GM12878 (cell line): Measurements from ENCODE around the gene C1QTNF8. TPM values are rescaled to one million over a fixed set of nuclear protein-coding genes. Genes with fewer than 3 reads are reported as not detected.

Source experiments
- ATAC-seq: fragments of 200-7000 bp; cut with Tn5 transposase; 3 replicates; pipeline ENCODE4 v1.9.1; 2020; ENCODE audit warnings: mild to moderate bottlenecking, moderate library complexity
- BruUV-seq: library from RNA; stranded (reverse); fragments of 400-500 nt; replicated peaks from 2 replicates; lab custom pipeline; 2021; lab: Mats Ljungman, UMichigan
- CTCF ChIA-PET: fragments of 300-600 bp; sonication (Branson Sonifier 250); formaldehyde crosslinking; extraction: SDS; loops from one replicate; lab custom pipeline; 2021; ENCODE audit warnings: inconsistent platforms; lab: Yijun Ruan, JAX
- POLR2A ChIA-PET: fragments of 350-600 bp; formaldehyde crosslinking; extraction: SDS; loops from one replicate; lab custom pipeline; 2021; ENCODE audit warnings: inconsistent platforms; lab: Charles Lee
- RAD21 ChIA-PET: fragments of 300-600 bp; sonication (Branson Sonifier 250); formaldehyde crosslinking; loops from one replicate; lab custom pipeline; 2023; ENCODE audit warnings: antibody characterized with exemption; ENCODE audit not compliant: unreplicated experiment; lab: Charles Lee
- SMC1A ChIA-PET: fragments of 300-600 bp; sonication (Branson Sonifier 250); formaldehyde crosslinking; loops from one replicate; lab custom pipeline; 2023; ENCODE audit not compliant: unreplicated experiment, uncharacterized antibody; lab: Charles Lee
- DNase-seq: peaks from one replicate; pipeline ENCODE4 v3.0.0-alpha.2; 2011; ENCODE audit warnings: low read depth, low spot score
- FAIRE-seq: peaks from 3 replicates; lab custom pipeline; 2011; peaks lifted over from hg19 to GRCh38; lab: Jason Lieb, UNC
- H2AFZ ChIP-seq: 2 replicates; pipeline ENCODE4 v1.6.0; 2011; ENCODE audit warnings: low read depth, low read length, control low read depth; ENCODE audit not compliant: control insufficient read depth
- H3K27ac ChIP-seq: 2 replicates; pipeline ENCODE4 v1.5.1; 2011; ENCODE audit warnings: control low read depth; ENCODE audit not compliant: control insufficient read depth, insufficient read depth
- H3K27me3 ChIP-seq, 2 experiments: replicated peaks in 1 of 2; 2 replicates each; pipeline versions ENCODE4 v1.6.0 to v1.6.1; 2011; ENCODE audit warnings: low read length in 1 of 2; ENCODE audit not compliant: control insufficient read depth in 2 of 2, insufficient read depth in 2 of 2
- H3K36me3 ChIP-seq, 2 experiments: 2 replicates each; pipeline ENCODE4 v1.5.1; 2011; ENCODE audit warnings: low read length in 1 of 2; ENCODE audit not compliant: control insufficient read depth in 2 of 2, insufficient read depth in 2 of 2
- H3K4me1 ChIP-seq: 2 replicates; pipeline ENCODE4 v1.6.1; 2011; ENCODE audit warnings: mild to moderate bottlenecking, low read length, moderate library complexity, mixed read lengths; ENCODE audit not compliant: control insufficient read depth, insufficient read depth
- H3K4me2 ChIP-seq: 2 replicates; pipeline ENCODE4 v1.6.0; 2011; ENCODE audit warnings: control low read depth; ENCODE audit not compliant: control insufficient read depth, insufficient read depth
- H3K4me3 ChIP-seq: fragments of 200-600 bp; sonication (generic); 2 replicates; pipeline ENCODE4 v1.5.1; 2016
- H3K79me2 ChIP-seq: 2 replicates; pipeline ENCODE4 v1.6.0; 2011; ENCODE audit warnings: low read length; ENCODE audit not compliant: control insufficient read depth, insufficient read depth
- H3K9ac ChIP-seq: 2 replicates; pipeline ENCODE4 v1.8.0; 2011; ENCODE audit warnings: low read length, control low read depth, mixed read lengths; ENCODE audit not compliant: control insufficient read depth, insufficient read depth
- H3K9me3 ChIP-seq: replicated peaks from 3 replicates; pipeline ENCODE4 v1.5.1; 2011; ENCODE audit warnings: mild to moderate bottlenecking, low read length; ENCODE audit not compliant: control insufficient read depth, insufficient read depth
- H4K20me1 ChIP-seq: 2 replicates; pipeline ENCODE4 v1.6.0; 2011; ENCODE audit not compliant: control insufficient read depth, insufficient read depth
- CHD4 ChIP-seq: fragments of 200-600 bp; sonication (generic); IDR thresholded peaks from 2 replicates; pipeline ENCODE4 v1.6.1; 2016; ENCODE audit warnings: mild to moderate bottlenecking
- KAT2A ChIP-seq: conservative IDR thresholded peaks from 2 replicates; pipeline ENCODE4 v1.6.1; 2011; ENCODE audit warnings: low read depth, low read length; ENCODE audit not compliant: control insufficient read depth
- NFYA ChIP-seq: IDR thresholded peaks from 2 replicates; pipeline ENCODE4 v1.6.1; 2011; ENCODE audit warnings: low read depth, mild to moderate bottlenecking, low read length, improper control_type of control experiment, borderline replicate concordance
- PAX5 ChIP-seq: IDR thresholded peaks from 2 replicates; pipeline ENCODE4 v1.6.1; 2011; ENCODE audit warnings: low read depth, low read length, borderline replicate concordance
- PAX8 ChIP-seq: fragments of 450-650 bp; IDR thresholded peaks from 2 replicates; pipeline ENCODE4 v1.6.1; 2017; ENCODE audit warnings: mild to moderate bottlenecking, moderate library complexity
- POU2F2 ChIP-seq: IDR thresholded peaks from 3 replicates; pipeline ENCODE4 v1.6.1; 2011; ENCODE audit warnings: low read depth, mild to moderate bottlenecking, low read length, borderline replicate concordance
- RCOR1 ChIP-seq: conservative IDR thresholded peaks from 2 replicates; pipeline ENCODE4 v1.6.1; 2012; ENCODE audit warnings: low read depth, low read length, improper control_type of control experiment
- REST ChIP-seq: IDR thresholded peaks from 2 replicates; pipeline ENCODE4 v1.6.1; 2012; ENCODE audit warnings: mild to moderate bottlenecking, low read depth, low read length
- WGBS: methylation state at CpG from one replicate; pipeline ENCODE4 v1.1.6; 2016; ENCODE audit warnings: low lambda C conversion rate; ENCODE audit not compliant: insufficient replicate concordance, insufficient coverage; ENCODE audit errors: missing lambda C conversion rate; 5-methylcytosine and 5-hydroxymethylcytosine counted together
- in situ Hi-C: fragments of 300-500 bp; cut with MboI; formaldehyde crosslinking; loops from 9 replicates; pipeline ENCODE4 v1.14.3; 2018; ENCODE audit warnings: mixed read lengths
- intact Hi-C: fragments of 100-400 bp; cut with micrococcal nuclease; formaldehyde crosslinking; loops from one replicate; pipeline ENCODE4 v1.14.2; 2022; ENCODE audit not compliant: unreplicated experiment
- polyA plus RNA-seq, 11 experiments: library from polyadenylated mRNA; depleted of rRNA in 4 of 11; unstranded in 6 of 11; stranded (reverse) in 5 of 11; fragments of >200 nt; fragmentation: Nextera tagmentation in 4 of 11; fragmentation: Illumina TruSeq in 1 of 11; extraction: Ambion mirVana in 4 of 11; extraction: Trizol in 1 of 11; gene quantifications; 1 replicate in 1 of 11; 2 replicates in 10 of 11; pipeline versions ENCODE4 v1.2.1 to v1.2.3, GENCODE V29; 2011 to 2016; ENCODE audit warnings: inconsistent platforms in 2 of 11, missing spikeins in 2 of 11, low read depth in 1 of 11
- total RNA-seq, 4 experiments: library from RNA; depleted of rRNA in 3 of 4; stranded (reverse); fragments of >200 nt in 3 of 4; fragmentation: Illumina TruSeq in 1 of 4; extraction: Trizol in 1 of 4; gene quantifications; 2 replicates each; pipeline versions ENCODE4 v1.2.1 to v1.2.3, GENCODE V29; 2013 to 2021
- TF ChIP-seq, protein P1 (sequence below): fragments of 450-650 bp; IDR thresholded peaks from 2 replicates; pipeline ENCODE4 v1.6.1; 2014; ENCODE audit warnings: mild to moderate bottlenecking
- TF ChIP-seq, protein P2 (sequence below): fragments of 450-650 bp; formaldehyde crosslinking; IDR thresholded peaks from 2 replicates; pipeline ENCODE4 v1.4.0; 2020; ENCODE audit warnings: mild to moderate bottlenecking, moderate library complexity

Gene C1QTNF8
- total and polyA plus RNA-seq, 10 of the 15 experiments (the other 5 are each of a cell fraction or from before 2014, with no cell fraction given): not detected

GRCh38 chr16:1042866-1043265 lies 53.2 kb downstream of the C1QTNF8 start:
- no TSS peak for BruUV-seq
- no peak overlapping the region for H3K4me3 ChIP-seq
- H3K79me2 ChIP-seq: no peaks in the 10 kb centered on the region
- SMC1A ChIA-PET: no interaction called here
- no peak for TF ChIP-seq CHD4
- no peak for TF ChIP-seq RCOR1
- TF ChIP-seq REST: no peak
- TF ChIP-seq, protein P1, sequence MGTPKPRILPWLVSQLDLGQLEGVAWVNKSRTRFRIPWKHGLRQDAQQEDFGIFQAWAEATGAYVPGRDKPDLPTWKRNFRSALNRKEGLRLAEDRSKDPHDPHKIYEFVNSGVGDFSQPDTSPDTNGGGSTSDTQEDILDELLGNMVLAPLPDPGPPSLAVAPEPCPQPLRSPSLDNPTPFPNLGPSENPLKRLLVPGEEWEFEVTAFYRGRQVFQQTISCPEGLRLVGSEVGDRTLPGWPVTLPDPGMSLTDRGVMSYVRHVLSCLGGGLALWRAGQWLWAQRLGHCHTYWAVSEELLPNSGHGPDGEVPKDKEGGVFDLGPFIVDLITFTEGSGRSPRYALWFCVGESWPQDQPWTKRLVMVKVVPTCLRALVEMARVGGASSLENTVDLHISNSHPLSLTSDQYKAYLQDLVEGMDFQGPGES: no peak
- TF ChIP-seq NFYA: no peak
- TF ChIP-seq POU2F2: no peak
- TF ChIP-seq, protein P2, sequence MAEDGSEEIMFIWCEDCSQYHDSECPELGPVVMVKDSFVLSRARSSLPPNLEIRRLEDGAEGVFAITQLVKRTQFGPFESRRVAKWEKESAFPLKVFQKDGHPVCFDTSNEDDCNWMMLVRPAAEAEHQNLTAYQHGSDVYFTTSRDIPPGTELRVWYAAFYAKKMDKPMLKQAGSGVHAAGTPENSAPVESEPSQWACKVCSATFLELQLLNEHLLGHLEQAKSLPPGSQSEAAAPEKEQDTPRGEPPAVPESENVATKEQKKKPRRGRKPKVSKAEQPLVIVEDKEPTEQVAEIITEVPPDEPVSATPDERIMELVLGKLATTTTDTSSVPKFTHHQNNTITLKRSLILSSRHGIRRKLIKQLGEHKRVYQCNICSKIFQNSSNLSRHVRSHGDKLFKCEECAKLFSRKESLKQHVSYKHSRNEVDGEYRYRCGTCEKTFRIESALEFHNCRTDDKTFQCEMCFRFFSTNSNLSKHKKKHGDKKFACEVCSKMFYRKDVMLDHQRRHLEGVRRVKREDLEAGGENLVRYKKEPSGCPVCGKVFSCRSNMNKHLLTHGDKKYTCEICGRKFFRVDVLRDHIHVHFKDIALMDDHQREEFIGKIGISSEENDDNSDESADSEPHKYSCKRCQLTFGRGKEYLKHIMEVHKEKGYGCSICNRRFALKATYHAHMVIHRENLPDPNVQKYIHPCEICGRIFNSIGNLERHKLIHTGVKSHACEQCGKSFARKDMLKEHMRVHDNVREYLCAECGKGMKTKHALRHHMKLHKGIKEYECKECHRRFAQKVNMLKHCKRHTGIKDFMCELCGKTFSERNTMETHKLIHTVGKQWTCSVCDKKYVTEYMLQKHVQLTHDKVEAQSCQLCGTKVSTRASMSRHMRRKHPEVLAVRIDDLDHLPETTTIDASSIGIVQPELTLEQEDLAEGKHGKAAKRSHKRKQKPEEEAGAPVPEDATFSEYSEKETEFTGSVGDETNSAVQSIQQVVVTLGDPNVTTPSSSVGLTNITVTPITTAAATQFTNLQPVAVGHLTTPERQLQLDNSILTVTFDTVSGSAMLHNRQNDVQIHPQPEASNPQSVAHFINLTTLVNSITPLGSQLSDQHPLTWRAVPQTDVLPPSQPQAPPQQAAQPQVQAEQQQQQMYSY (CRISPR knock-in tag): no peak
- no peak for TF ChIP-seq PAX5
- no peak for TF ChIP-seq PAX8
- TF ChIP-seq KAT2A: no peak
- no peaks in the 10 kb centered on the region for H3K4me1 ChIP-seq
- no peak overlapping the region for H3K27ac ChIP-seq
- ATAC-seq: no peak
- no peaks in the 10 kb centered on the region for H3K9me3 ChIP-seq
- H3K36me3 ChIP-seq: no peaks in the 10 kb centered on the region
- intact Hi-C loops: no loop called here
- H4K20me1 ChIP-seq: no peaks in the 10 kb centered on the region
- no peak overlapping the region for H3K4me2 ChIP-seq
- no peak for DNase-seq
- WGBS: 47% methylated on average over 17 of the region's 19 CpGs
- POLR2A ChIA-PET: no interaction called here
- CTCF ChIA-PET: no interaction called here
- in situ Hi-C loops: no loop called here
- RAD21 ChIA-PET: no interaction called here
- no peaks in the 10 kb centered on the region for H3K27me3 ChIP-seq
- H2AFZ ChIP-seq: no peak overlapping the region
- H3K9ac ChIP-seq: no peak overlapping the region
- FAIRE-seq: no peak
